OCI-LY3 (cell line): Measurements from ENCODE around the gene KCNMA1.

Source experiments
- EZH2phosphoT487 ChIP-seq: fragments of 200-600 bp; shearing (Covaris generic); IDR thresholded peaks from 2 replicates; pipeline ENCODE4 v1.6.1; 2018; ENCODE audit warnings: antibody characterized with exemption, mixed run types, low read depth
- TF ChIP-seq, protein P1 (sequence below): fragments of 200-600, 300-600 bp; sonication (generic); IDR thresholded peaks from 2 replicates; pipeline ENCODE4 v1.5.1; 2014; ENCODE audit warnings: antibody characterized with exemption, low read length, low read depth

DNA sequence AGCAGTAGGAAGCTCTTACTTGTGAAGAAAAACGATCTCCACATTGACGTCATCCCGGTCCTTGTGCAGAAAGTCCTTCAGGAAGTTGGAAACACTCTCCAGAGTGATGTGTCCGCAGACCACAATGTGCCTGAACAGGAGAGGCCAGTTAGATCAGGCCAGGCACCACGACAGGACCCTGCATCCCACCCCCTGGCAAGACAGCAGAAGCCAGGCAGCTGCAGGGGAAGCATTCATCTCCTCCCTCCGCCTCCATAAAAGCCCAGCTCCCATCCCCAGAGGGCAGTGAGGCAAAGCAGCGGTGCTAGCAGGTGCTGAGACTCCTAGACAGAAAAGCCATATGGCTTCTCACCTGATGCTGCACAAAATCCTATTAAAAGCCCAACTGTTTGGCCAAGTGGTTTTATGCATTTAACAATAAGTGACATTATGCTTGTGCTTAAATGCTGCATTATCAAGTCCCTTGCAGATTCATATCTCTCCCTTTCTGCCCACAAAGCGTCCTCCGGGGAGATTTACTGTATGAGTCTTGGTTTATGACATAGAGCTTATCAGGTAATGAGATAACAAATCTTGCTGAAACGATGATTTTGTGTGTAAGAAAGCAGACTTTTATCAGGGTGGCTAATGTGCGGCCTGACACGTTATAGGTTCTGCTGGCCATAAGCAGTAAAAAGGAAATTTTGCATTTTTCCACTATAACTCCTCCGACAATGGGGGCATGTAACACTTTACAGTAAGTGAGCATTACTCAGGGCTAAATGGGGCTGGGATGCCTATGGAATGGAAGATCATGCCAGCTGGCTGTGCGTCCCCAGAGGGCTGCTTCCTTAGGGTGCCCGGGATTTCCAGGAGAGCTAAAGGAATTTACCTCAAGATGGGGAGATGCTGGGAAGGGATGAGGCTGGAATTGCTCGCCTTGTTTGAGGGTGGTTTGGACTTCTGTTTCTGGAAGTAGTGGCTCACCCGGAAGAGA lies 546.9 kb downstream of the KCNMA1 start:
- TF ChIP-seq, protein P1, sequence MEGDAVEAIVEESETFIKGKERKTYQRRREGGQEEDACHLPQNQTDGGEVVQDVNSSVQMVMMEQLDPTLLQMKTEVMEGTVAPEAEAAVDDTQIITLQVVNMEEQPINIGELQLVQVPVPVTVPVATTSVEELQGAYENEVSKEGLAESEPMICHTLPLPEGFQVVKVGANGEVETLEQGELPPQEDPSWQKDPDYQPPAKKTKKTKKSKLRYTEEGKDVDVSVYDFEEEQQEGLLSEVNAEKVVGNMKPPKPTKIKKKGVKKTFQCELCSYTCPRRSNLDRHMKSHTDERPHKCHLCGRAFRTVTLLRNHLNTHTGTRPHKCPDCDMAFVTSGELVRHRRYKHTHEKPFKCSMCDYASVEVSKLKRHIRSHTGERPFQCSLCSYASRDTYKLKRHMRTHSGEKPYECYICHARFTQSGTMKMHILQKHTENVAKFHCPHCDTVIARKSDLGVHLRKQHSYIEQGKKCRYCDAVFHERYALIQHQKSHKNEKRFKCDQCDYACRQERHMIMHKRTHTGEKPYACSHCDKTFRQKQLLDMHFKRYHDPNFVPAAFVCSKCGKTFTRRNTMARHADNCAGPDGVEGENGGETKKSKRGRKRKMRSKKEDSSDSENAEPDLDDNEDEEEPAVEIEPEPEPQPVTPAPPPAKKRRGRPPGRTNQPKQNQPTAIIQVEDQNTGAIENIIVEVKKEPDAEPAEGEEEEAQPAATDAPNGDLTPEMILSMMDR = no peak
- TF ChIP-seq EZH2phosphoT487 = no peak
